MCF 10A (cell line): ENCODE results near the gene SLC9A3. TPM values are rescaled to one million over a fixed set of nuclear protein-coding genes. Genes with fewer than 3 reads are reported as not detected.

ENCODE experiments used
- BruUV-seq: library from RNA; stranded (reverse); fragments of 400-500 nt; replicated peaks from 2 replicates; lab custom pipeline; 2021; lab: Mats Ljungman, UMichigan
- CTCF ChIA-PET: fragments of 300-600 bp; sonication (Branson Sonifier 250); formaldehyde crosslinking; extraction: SDS; loops from one replicate; lab custom pipeline; 2021; ENCODE audit warnings: antibody characterized with exemption, inconsistent platforms; lab: Yijun Ruan, JAX
- POLR2A ChIA-PET: fragments of 300-600, 350-650 bp; sonication (Branson Sonifier 250); formaldehyde crosslinking; extraction: SDS; loops from one replicate; lab custom pipeline; 2020; ENCODE audit warnings: antibody characterized with exemption, inconsistent platforms; lab: Yijun Ruan, JAX
- DNase-seq: peaks from one replicate; pipeline ENCODE4 v3.0.0-alpha.2; 2018; ENCODE audit not compliant: unreplicated experiment
- H3K27ac Mint-ChIP-seq: one replicate; pipeline ENCODE4 v1.8.0; 2022; ENCODE audit warnings: mild to moderate bottlenecking, low read depth, mixed read lengths; ENCODE audit not compliant: unreplicated experiment
- H3K27me3 Mint-ChIP-seq: one replicate; pipeline ENCODE4 v1.8.0; 2022; ENCODE audit warnings: mixed read lengths; ENCODE audit not compliant: insufficient read depth, unreplicated experiment
- H3K36me3 Mint-ChIP-seq: one replicate; pipeline ENCODE4 v1.8.0; 2022; ENCODE audit warnings: mild to moderate bottlenecking, moderate library complexity, mixed read lengths; ENCODE audit not compliant: insufficient read depth, unreplicated experiment
- H3K4me1 Mint-ChIP-seq: one replicate; pipeline ENCODE4 v1.8.0; 2022; ENCODE audit warnings: mixed read lengths; ENCODE audit not compliant: insufficient read depth, unreplicated experiment
- H3K4me3 Mint-ChIP-seq: one replicate; pipeline ENCODE4 v1.8.0; 2022; ENCODE audit warnings: mild to moderate bottlenecking, moderate library complexity, mixed read lengths; ENCODE audit not compliant: unreplicated experiment
- H3K9me3 Mint-ChIP-seq: one replicate; pipeline ENCODE4 v1.8.0; 2022; ENCODE audit warnings: mixed read lengths; ENCODE audit not compliant: unreplicated experiment
- CTCF ChIP-seq: fragments of 200-600 bp; IDR thresholded peaks from one replicate; pipeline ENCODE4 v1.8.0; 2022; ENCODE audit warnings: antibody characterized with exemption, mild to moderate bottlenecking; ENCODE audit not compliant: unreplicated experiment
- intact Hi-C: fragments of 100-400 bp; cut with micrococcal nuclease; formaldehyde crosslinking; loops from 2 replicates; pipeline ENCODE4 v1.14.1; 2022
- total RNA-seq: library from RNA; stranded (reverse); gene quantifications from 2 replicates; pipeline ENCODE4 v1.2.3, GENCODE V29; 2022

The SLC9A3 gene
- total RNA-seq, 1 experiment from 2014 or later = 1.0 TPM

GRCh38 chr5:432928-433791, 91.1 kb downstream of the SLC9A3 start:
- intact Hi-C loops = no loop called here
- Mint-ChIP-seq H3K4me3 (no peak overlapping the region), H3K27ac (no peak overlapping the region), H3K27me3 (no peaks in the 10 kb centered on the region), H3K4me1 (peaks cover 9% of the 10 kb centered on the region), H3K9me3 (no peaks in the 10 kb centered on the region), H3K36me3 (no peaks in the 10 kb centered on the region)
- no TSS peak for BruUV-seq
- CTCF ChIA-PET = interaction anchor here (0.6 to 11.2 kb wide), 5 partner anchors 13 to 243 kb away, joined by 3 to 94 read pairs (median 4); partner anchors contain the start of gene AHRR
- DNase-seq = no peak
- POLR2A ChIA-PET = interaction anchor here (0.7 kb wide), 1 partner anchor 26 kb away, joined by 3 read pairs; no protein-coding TSS in a partner anchor
- TF ChIP-seq CTCF = no peak

- TF ChIP-seq CTCF = no peak
- no peak overlapping the region for H3K27ac Mint-ChIP-seq
- no peaks in the 10 kb centered on the region for H3K36me3 Mint-ChIP-seq
- no TSS peak for BruUV-seq
- no peaks in the 10 kb centered on the region for H3K27me3 Mint-ChIP-seq
- no peak overlapping the region for H3K4me3 Mint-ChIP-seq
- no peak for DNase-seq
- no peaks in the 10 kb centered on the region for H3K9me3 Mint-ChIP-seq
- ChIA-PET POLR2A (interaction anchor here (1.7 kb wide), 1 partner anchor 11 kb away, joined by 5 read pairs; the partner anchor contains the start of gene EXOC3), CTCF (interaction anchor here (0.6 to 11.2 kb wide), 6 partner anchors 13 to 290 kb away, joined by 3 to 94 read pairs (median 3); partner anchors contain the start of gene AHRR)
- intact Hi-C loops = no loop called here
- H3K4me1 Mint-ChIP-seq = peaks cover 9% of the 10 kb centered on the region
Observed at GRCh38 chr5:432201-432927, 91.9 kb downstream of the SLC9A3 start.

GRCh38 chr5:431711-432050, 92.6 kb downstream of the SLC9A3 start:
- no peak for DNase-seq
- peaks cover 4% of the 10 kb centered on the region for H3K9me3 Mint-ChIP-seq
- H3K4me1 Mint-ChIP-seq = peaks cover 9% of the 10 kb centered on the region
- ChIA-PET POLR2A (interaction anchor here (1.7 to 2.2 kb wide), 2 partner anchors 11 to 160 kb away, joined by 5 to 7 read pairs; partner anchors contain the start of genes EXOC3 and PDCD6), CTCF (interaction anchor here (0.6 to 11.2 kb wide), 8 partner anchors 12 to 289 kb away, joined by 3 to 94 read pairs (median 3); partner anchors contain the start of gene AHRR)
- no peak overlapping the region for H3K27ac Mint-ChIP-seq
- intact Hi-C loops = loop anchor here (1.0 kb wide), 1 partner anchor 114 kb away; no protein-coding TSS in a partner anchor
- BruUV-seq = no TSS peak
- no peaks in the 10 kb centered on the region for H3K27me3 Mint-ChIP-seq
- no peak overlapping the region for H3K4me3 Mint-ChIP-seq
- TF ChIP-seq CTCF = no peak
- no peaks in the 10 kb centered on the region for H3K36me3 Mint-ChIP-seq
